Thymus (tissue), 11 donors: ENCODE results near the gene ZNF513. TPM values are rescaled to one million over a fixed set of nuclear protein-coding genes. Genes with fewer than 3 reads are reported as not detected.

ENCODE experiments used
- DNase-seq, 9 donors: peaks; one replicate each; pipeline ENCODE4 v3.0.0-alpha.2; 2013; ENCODE audit warnings: low spot score in 9 of 9, low read depth in 6 of 9, missing footprints in 1 of 9
- H3K27ac ChIP-seq, 2 donors: one replicate each; pipeline ENCODE4 v1.5.1; 2013; ENCODE audit warnings: control low read depth in 1 of 2, low read depth in 1 of 2, low read length in 1 of 2, mild to moderate bottlenecking in 1 of 2, moderate library complexity in 1 of 2
- H3K27me3 ChIP-seq, 2 donors: one replicate each; pipeline ENCODE4 v1.5.1; 2013; ENCODE audit warnings: low read length in 1 of 2; ENCODE audit not compliant: control insufficient read depth in 2 of 2, insufficient read depth in 1 of 2
- H3K36me3 ChIP-seq, 2 donors: one replicate each; pipeline ENCODE4 v1.5.1; 2013; ENCODE audit warnings: low read length in 1 of 2, mild to moderate bottlenecking in 1 of 2, moderate library complexity in 1 of 2; ENCODE audit not compliant: control insufficient read depth in 2 of 2, insufficient read depth in 2 of 2
- H3K4me1 ChIP-seq, 2 donors: one replicate each; pipeline ENCODE4 v1.5.1; 2013; ENCODE audit warnings: low read length in 2 of 2; ENCODE audit not compliant: control insufficient read depth in 2 of 2, insufficient read depth in 2 of 2
- H3K4me3 ChIP-seq, 2 donors: one replicate each; pipeline ENCODE4 v1.5.1; 2013; ENCODE audit warnings: low read length in 2 of 2, control low read depth in 1 of 2, mild to moderate bottlenecking in 1 of 2
- H3K9me3 ChIP-seq, 2 donors: one replicate each; pipeline ENCODE4 v1.5.1; 2013; ENCODE audit warnings: low read length in 1 of 2, mild to moderate bottlenecking in 1 of 2; ENCODE audit not compliant: control insufficient read depth in 2 of 2, insufficient read depth in 1 of 2
- WGBS: extraction: QIAGEN DNeasy Blood & Tissue Kit; methylation state at CpG from one replicate; pipeline ENCODE4 v1.1.7; 2013; 5-methylcytosine and 5-hydroxymethylcytosine counted together
- polyA plus RNA-seq: library from polyadenylated mRNA; stranded (reverse); fragments of 200-250 nt; gene quantifications from one replicate; pipeline ENCODE4 v1.2.3, GENCODE V29; 2013
- total RNA-seq: library from RNA; stranded (reverse); fragments of 120-200 nt; gene quantifications from one replicate; pipeline ENCODE4 v1.2.4, GENCODE V29; 2013
- donor health status: healthy.

ZNF513 gene
- total and polyA plus RNA-seq, 2 donors: 9.3 to 30.7 TPM

GRCh38 chr2:27351802-27352598 lies 28.5 kb downstream of the ZNF513 start:
- peaks cover 0 to 13% of the 10 kb centered on the region in 2 donors for H3K36me3 ChIP-seq
- H3K4me3 ChIP-seq: no peak overlapping the region
- peak in 1 of 9 donors; percentile 24 for DNase-seq
- no peak overlapping the region for H3K27ac ChIP-seq
- H3K27me3 ChIP-seq: no peaks in the 10 kb centered on the region
- H3K9me3 ChIP-seq: peaks cover 0 to 4% of the 10 kb centered on the region in 2 donors
- H3K4me1 ChIP-seq: peaks cover 9 to 10% of the 10 kb centered on the region in 2 donors
- WGBS: 51% methylated on average over 6 of the region's 6 CpGs

GRCh38 chr2:27350106-27350693 lies 30.3 kb downstream of the ZNF513 start:
- no peak for DNase-seq
- 98% methylated on average over 7 of the region's 7 CpGs for WGBS
- no peaks in the 10 kb centered on the region for H3K27me3 ChIP-seq
- no peak overlapping the region for H3K27ac ChIP-seq
- H3K4me3 ChIP-seq: no peak overlapping the region
- peaks cover 0 to 16% of the 10 kb centered on the region in 2 donors for H3K36me3 ChIP-seq
- no peaks in the 10 kb centered on the region for H3K9me3 ChIP-seq
- H3K4me1 ChIP-seq: peaks cover 6% of the 10 kb centered on the region in 2 donors

- H3K27me3 ChIP-seq: no peaks in the 10 kb centered on the region
- 95% methylated on average over 2 of the region's 2 CpGs for WGBS
- peaks cover 3 to 6% of the 10 kb centered on the region in 2 donors for H3K4me1 ChIP-seq
- H3K36me3 ChIP-seq: peaks cover 7 to 22% of the 10 kb centered on the region in 2 donors
- no peak overlapping the region for H3K27ac ChIP-seq
- no peak for DNase-seq
- H3K4me3 ChIP-seq: no peak overlapping the region
- no peaks in the 10 kb centered on the region for H3K9me3 ChIP-seq
Measured at GRCh38 chr2:27347641-27348040, 32.9 kb downstream of the ZNF513 start.

GRCh38 chr2:27336173-27336572 lies 44.4 kb downstream of the ZNF513 start:
- WGBS: 97% methylated on average over 7 of the region's 7 CpGs
- Histone ChIP-seq H3K36me3 (peaks cover 68 to 72% of the 10 kb centered on the region in 2 donors), H3K27me3 (no peaks in the 10 kb centered on the region), H3K9me3 (no peaks in the 10 kb centered on the region), H3K27ac (no peak overlapping the region), H3K4me3 (no peak overlapping the region), H3K4me1 (no peaks in the 10 kb centered on the region)
- no peak for DNase-seq

GRCh38 chr2:27335311-27335710 lies 45.2 kb downstream of the ZNF513 start:
- Histone ChIP-seq H3K36me3 (peaks cover 62 to 72% of the 10 kb centered on the region in 2 donors), H3K4me3 (no peak overlapping the region)
- DNase-seq: no peak

More at GRCh38 chr2:27335311-27335710, 45.2 kb downstream of the ZNF513 start:
- no peaks in the 10 kb centered on the region for H3K27me3 ChIP-seq
- 96% methylated on average over 3 of the region's 3 CpGs for WGBS
- no peaks in the 10 kb centered on the region for H3K4me1 ChIP-seq
- H3K27ac ChIP-seq: no peak overlapping the region
- H3K9me3 ChIP-seq: no peaks in the 10 kb centered on the region

Other genes starting within 250 kb of the ZNF513 start
- gene PREB, start 246.1 kb downstream of the ZNF513 start, total RNA-seq: 41.3 TPM
- gene PREB, start 246.1 kb downstream of the ZNF513 start, polyA plus RNA-seq: 56.9 TPM
- gene PRR30, start 241.3 kb downstream of the ZNF513 start, total RNA-seq: not detected
- not detected for gene PRR30, start 241.3 kb downstream of the ZNF513 start, polyA plus RNA-seq
- 0.14 TPM for gene TCF23, start 231.7 kb downstream of the ZNF513 start, total RNA-seq
- gene TCF23, start 231.7 kb downstream of the ZNF513 start, polyA plus RNA-seq: 0.05 TPM
- 109 TPM for gene ATRAID, start 168.7 kb downstream of the ZNF513 start, total RNA-seq
- gene ATRAID, start 168.7 kb downstream of the ZNF513 start, polyA plus RNA-seq: 125 TPM
- 15.8 TPM for gene SLC5A6, start 168.5 kb downstream of the ZNF513 start, total RNA-seq
- 24.3 TPM for gene SLC5A6, start 168.5 kb downstream of the ZNF513 start, polyA plus RNA-seq
- 14.8 TPM for gene CAD, start 163.4 kb downstream of the ZNF513 start, total RNA-seq
- gene CAD, start 163.4 kb downstream of the ZNF513 start, polyA plus RNA-seq: 18.6 TPM
- 0.05 TPM for gene SLC30A3, start 117.7 kb downstream of the ZNF513 start, total RNA-seq
- gene SLC30A3, start 117.7 kb downstream of the ZNF513 start, polyA plus RNA-seq: 0.18 TPM
- gene DNAJC5G, start 105.3 kb downstream of the ZNF513 start, total RNA-seq: not detected
- gene DNAJC5G, start 105.3 kb downstream of the ZNF513 start, polyA plus RNA-seq: 0.02 TPM
- gene TRIM54, start 98.3 kb downstream of the ZNF513 start, total RNA-seq: 0.14 TPM
- gene TRIM54, start 98.3 kb downstream of the ZNF513 start, polyA plus RNA-seq: 0.52 TPM
- gene UCN, start 72.3 kb downstream of the ZNF513 start, total RNA-seq: 1.0 TPM
- gene UCN, start 72.3 kb downstream of the ZNF513 start, polyA plus RNA-seq: 8.1 TPM
- 51.1 TPM for gene MPV17, start 57.6 kb downstream of the ZNF513 start, total RNA-seq
- 94.1 TPM for gene MPV17, start 57.6 kb downstream of the ZNF513 start, polyA plus RNA-seq
- gene GTF3C2, start 24.0 kb downstream of the ZNF513 start, total RNA-seq: 31.1 TPM
- gene GTF3C2, start 24.0 kb downstream of the ZNF513 start, polyA plus RNA-seq: 39.9 TPM
- 30.5 TPM for gene EIF2B4, start 10.4 kb downstream of the ZNF513 start, total RNA-seq
- 56.0 TPM for gene EIF2B4, start 10.4 kb downstream of the ZNF513 start, polyA plus RNA-seq
- gene SNX17, start 10.1 kb downstream of the ZNF513 start, total RNA-seq: 83.6 TPM
- gene SNX17, start 10.1 kb downstream of the ZNF513 start, polyA plus RNA-seq: 77.8 TPM
- gene PPM1G, start 28.9 kb upstream of the ZNF513 start, total RNA-seq: 68.6 TPM
- 50.4 TPM for gene PPM1G, start 28.9 kb upstream of the ZNF513 start, polyA plus RNA-seq
- 43.9 TPM for gene NRBP1, start 47.9 kb upstream of the ZNF513 start, total RNA-seq
- gene NRBP1, start 47.9 kb upstream of the ZNF513 start, polyA plus RNA-seq: 56.4 TPM
- gene KRTCAP3, start 61.6 kb upstream of the ZNF513 start, total RNA-seq: 1.6 TPM
- 13.9 TPM for gene KRTCAP3, start 61.6 kb upstream of the ZNF513 start, polyA plus RNA-seq
- 7.6 TPM for gene IFT172, start 109.0 kb upstream of the ZNF513 start, total RNA-seq
- gene IFT172, start 109.0 kb upstream of the ZNF513 start, polyA plus RNA-seq: 34.2 TPM
- 0.85 TPM for gene FNDC4, start 114.5 kb upstream of the ZNF513 start, total RNA-seq
- 4.3 TPM for gene FNDC4, start 114.5 kb upstream of the ZNF513 start, polyA plus RNA-seq
- gene GCKR, start 116.1 kb upstream of the ZNF513 start, total RNA-seq: not detected
- gene GCKR, start 116.1 kb upstream of the ZNF513 start, polyA plus RNA-seq: 0.18 TPM
- 41.6 TPM for gene ZNF512, start 202.3 kb upstream of the ZNF513 start, total RNA-seq
- 33.6 TPM for gene ZNF512, start 202.3 kb upstream of the ZNF513 start, polyA plus RNA-seq
- 2.2 TPM for gene CCDC121, start 248.3 kb upstream of the ZNF513 start, total RNA-seq
- gene CCDC121, start 248.3 kb upstream of the ZNF513 start, polyA plus RNA-seq: 2.6 TPM
- 35.1 TPM for gene GPN1, start 248.3 kb upstream of the ZNF513 start, total RNA-seq
- gene GPN1, start 248.3 kb upstream of the ZNF513 start, polyA plus RNA-seq: 33.9 TPM